H9 (cell line): ENCODE measurements around the gene GRIN3B. TPM values are rescaled to one million over a fixed set of nuclear protein-coding genes. Genes with fewer than 3 reads are reported as not detected.

ENCODE experiments used
- DNase-seq: peaks from one replicate; pipeline ENCODE4 v3.0.0-alpha.2; 2017
- H2AFZ ChIP-seq: one replicate; pipeline ENCODE4 v1.6.1; 2013; ENCODE audit warnings: mild to moderate bottlenecking, low read length, control low read depth, moderate library complexity
- H2AK5ac ChIP-seq: 2 replicates; pipeline ENCODE4 v1.6.1; 2013; ENCODE audit warnings: low read length, control low read depth, mixed read lengths; ENCODE audit not compliant: insufficient read length
- H2BK120ac ChIP-seq: one replicate; pipeline ENCODE4 v1.6.1; 2013; ENCODE audit warnings: low read depth, mild to moderate bottlenecking, low read length, control low read depth, inconsistent platforms; ENCODE audit not compliant: poor library complexity, severe bottlenecking
- H2BK12ac ChIP-seq: 2 replicates; pipeline ENCODE4 v1.6.1; 2013; ENCODE audit warnings: low read length, control low read depth, mixed read lengths, low read depth; ENCODE audit not compliant: insufficient read length
- H2BK15ac ChIP-seq: 2 replicates; pipeline ENCODE4 v1.6.1; 2013; ENCODE audit warnings: low read depth, low read length, control low read depth
- H2BK20ac ChIP-seq: one replicate; pipeline ENCODE4 v1.6.1; 2013; ENCODE audit warnings: low read depth, mild to moderate bottlenecking, low read length, control low read depth, inconsistent platforms; ENCODE audit not compliant: poor library complexity, severe bottlenecking
- H2BK5ac ChIP-seq: 2 replicates; pipeline ENCODE4 v1.6.1; 2013; ENCODE audit warnings: low read length, control low read depth, mixed read lengths; ENCODE audit not compliant: insufficient read length
- H3K14ac ChIP-seq: 2 replicates; pipeline ENCODE4 v1.6.1; 2013; ENCODE audit warnings: low read length, control low read depth; ENCODE audit not compliant: insufficient read depth
- H3K18ac ChIP-seq: 2 replicates; pipeline ENCODE4 v1.6.1; 2013; ENCODE audit warnings: low read depth, mild to moderate bottlenecking, mixed read lengths, low read length, control low read depth; ENCODE audit not compliant: insufficient read length
- H3K23ac ChIP-seq: 2 replicates; pipeline ENCODE4 v1.6.1; 2013; ENCODE audit warnings: low read length, control low read depth, mixed read lengths, low read depth; ENCODE audit not compliant: insufficient read length
- H3K23me2 ChIP-seq: 2 replicates; pipeline ENCODE4 v1.6.1; 2013; ENCODE audit warnings: low read depth, mild to moderate bottlenecking, mixed read lengths, low read length, control low read depth; ENCODE audit not compliant: insufficient read length, poor library complexity, severe bottlenecking
- H3K27ac ChIP-seq: 2 replicates; pipeline ENCODE4 v1.5.1; 2013; ENCODE audit warnings: low read length, control low read depth, mixed read lengths, low read depth; ENCODE audit not compliant: insufficient read length
- H3K27me3 ChIP-seq: 2 replicates; pipeline ENCODE4 v1.6.1; 2013; ENCODE audit warnings: low read length, control low read depth, inconsistent platforms; ENCODE audit not compliant: insufficient read depth
- H3K4ac ChIP-seq: 2 replicates; pipeline ENCODE4 v1.6.1; 2013; ENCODE audit warnings: low read depth, mild to moderate bottlenecking, control low read depth, inconsistent platforms, low read length, moderate library complexity
- H3K4me1 ChIP-seq: 2 replicates; pipeline ENCODE4 v1.6.1; 2013; ENCODE audit warnings: low read length, control low read depth, inconsistent platforms; ENCODE audit not compliant: insufficient read depth
- H3K4me2 ChIP-seq: 2 replicates; pipeline ENCODE4 v1.6.1; 2013; ENCODE audit warnings: low read length, control low read depth, mixed read lengths; ENCODE audit not compliant: insufficient read length, insufficient read depth
- H3K56ac ChIP-seq: 2 replicates; pipeline ENCODE4 v1.6.1; 2013; ENCODE audit warnings: low read depth, mild to moderate bottlenecking, mixed read lengths, low read length, control low read depth; ENCODE audit not compliant: insufficient read length
- H3K79me1 ChIP-seq: 2 replicates; pipeline ENCODE4 v1.6.1; 2013; ENCODE audit warnings: low read depth, mild to moderate bottlenecking, moderate library complexity, low read length, control low read depth, inconsistent platforms; ENCODE audit not compliant: insufficient read depth, poor library complexity, severe bottlenecking
- H3K79me2 ChIP-seq: 2 replicates; pipeline ENCODE4 v1.6.1; 2013; ENCODE audit warnings: low read length, control low read depth, inconsistent platforms; ENCODE audit not compliant: insufficient read depth
- H3K9ac ChIP-seq: 2 replicates; pipeline ENCODE4 v1.6.1; 2013; ENCODE audit warnings: low read length, control low read depth, mixed read lengths; ENCODE audit not compliant: insufficient read length; ENCODE audit errors: extremely low read depth
- H3K9me3 ChIP-seq: one replicate; pipeline ENCODE4 v1.6.1; 2013; ENCODE audit warnings: low read depth, low read length, inconsistent platforms; ENCODE audit not compliant: control insufficient read depth
- H3T11ph ChIP-seq: one replicate; pipeline ENCODE4 v1.6.1; 2013; ENCODE audit warnings: mild to moderate bottlenecking, low read length, control low read depth, inconsistent platforms
- H4K20me1 ChIP-seq: one replicate; pipeline ENCODE4 v1.6.1; 2013; ENCODE audit not compliant: control insufficient read depth, insufficient read length, insufficient read depth
- H4K5ac ChIP-seq: 2 replicates; pipeline ENCODE4 v1.6.1; 2013; ENCODE audit warnings: low read depth, mild to moderate bottlenecking, mixed read lengths, low read length, control low read depth; ENCODE audit not compliant: insufficient read length
- H4K8ac ChIP-seq: replicated peaks from 2 replicates; pipeline ENCODE4 v1.6.1; 2013; ENCODE audit warnings: low read length, control low read depth, mixed read lengths, low read depth; ENCODE audit not compliant: insufficient read length
- H4K91ac ChIP-seq: 2 replicates; pipeline ENCODE4 v1.6.1; 2013; ENCODE audit warnings: low read depth, mild to moderate bottlenecking, moderate library complexity, mixed read lengths, low read length, control low read depth; ENCODE audit not compliant: insufficient read length
- H3K27ac Mint-ChIP-seq, 3 experiments: 2 replicates in 2 of 3; 3 replicates in 1 of 3; pipeline ENCODE4 v1.8.0; 2020 to 2021; ENCODE audit warnings: mixed read lengths in 3 of 3, mild to moderate bottlenecking in 1 of 3, moderate library complexity in 1 of 3
- H3K27me3 Mint-ChIP-seq: 2 replicates; pipeline ENCODE4 v1.8.0; 2021; ENCODE audit warnings: low read depth, mild to moderate bottlenecking, moderate library complexity, mixed read lengths
- H3K36me3 Mint-ChIP-seq, 3 experiments: 2 replicates in 2 of 3; 3 replicates in 1 of 3; pipeline ENCODE4 v1.8.0; 2020 to 2021; ENCODE audit warnings: low read depth in 3 of 3, mixed read lengths in 3 of 3; ENCODE audit not compliant: insufficient read depth in 1 of 3
- H3K4me1 Mint-ChIP-seq, 2 experiments: 2 replicates each; pipeline ENCODE4 v1.8.0; 2020; ENCODE audit warnings: mixed read lengths in 2 of 2
- H3K4me3 Mint-ChIP-seq, 2 experiments: 2 replicates in 1 of 2; 3 replicates in 1 of 2; pipeline ENCODE4 v1.8.0; 2020 to 2021; ENCODE audit warnings: mild to moderate bottlenecking in 2 of 2, mixed read lengths in 2 of 2, moderate library complexity in 1 of 2
- H3K9me3 Mint-ChIP-seq, 2 experiments: 2 replicates in 1 of 2; 3 replicates in 1 of 2; pipeline ENCODE4 v1.8.0; 2020; ENCODE audit warnings: mild to moderate bottlenecking in 2 of 2, mixed read lengths in 2 of 2, moderate library complexity in 1 of 2
- WGBS: extraction: QIAGEN DNeasy Blood & Tissue Kit; methylation state at CpG from one replicate; pipeline ENCODE4 v1.1.7; 2013; ENCODE audit warnings: missing lambda C conversion rate, low lambda C conversion rate, mixed read lengths; ENCODE audit not compliant: insufficient read length; ENCODE audit errors: extremely low coverage; 5-methylcytosine and 5-hydroxymethylcytosine counted together
- total RNA-seq: library from RNA; stranded (reverse); gene quantifications from 2 replicates; pipeline ENCODE4 v1.2.1, GENCODE V29; 2021
- TF ChIP-seq, protein P1 (sequence below): fragments of 200-600 bp; sonication (generic); conservative IDR thresholded peaks from 3 replicates; pipeline ENCODE4 v1.8.0; 2021; ENCODE audit warnings: antibody characterized with exemption, mild to moderate bottlenecking

Gene GRIN3B
- total RNA-seq, 1 experiment from 2014 or later: 1.0 TPM

DNA sequence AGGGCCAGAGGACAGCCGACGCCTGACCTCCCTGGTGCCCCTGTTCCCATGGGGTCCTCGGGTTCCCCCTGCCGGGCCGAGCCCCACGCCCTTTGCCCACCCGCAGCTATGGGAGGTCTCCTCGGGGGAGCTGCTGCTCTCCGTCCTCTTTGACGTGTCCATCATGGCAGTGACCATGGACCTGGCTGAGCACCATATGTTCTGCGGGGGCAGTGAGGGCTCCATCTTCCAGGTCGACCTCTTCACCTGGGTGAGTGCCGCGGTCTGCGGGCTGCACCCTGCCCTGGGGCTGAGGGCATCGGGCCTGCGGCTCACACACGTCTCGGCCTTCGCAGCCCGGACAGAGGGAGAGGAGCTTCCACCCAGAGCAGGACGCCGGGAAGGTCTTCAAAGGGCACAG is 9.5 kb upstream of the GRIN3B start:
- H3K9me3 Mint-ChIP-seq: no peaks in the 10 kb centered on the region
- H3K4me2 ChIP-seq: no peak overlapping the region
- no peak overlapping the region for H3K4ac ChIP-seq
- H4K8ac ChIP-seq: no peak overlapping the region
- no peak overlapping the region for H2BK120ac ChIP-seq
- H2AK5ac ChIP-seq: no peak overlapping the region
- no CpG with 5 or more reads among the region's 23 CpGs for WGBS
- H3K79me1 ChIP-seq: no peaks in the 10 kb centered on the region
- DNase-seq: no peak
- H3K4me1 ChIP-seq: no peaks in the 10 kb centered on the region
- no peak overlapping the region for H2AFZ ChIP-seq
- TF ChIP-seq, protein P1, sequence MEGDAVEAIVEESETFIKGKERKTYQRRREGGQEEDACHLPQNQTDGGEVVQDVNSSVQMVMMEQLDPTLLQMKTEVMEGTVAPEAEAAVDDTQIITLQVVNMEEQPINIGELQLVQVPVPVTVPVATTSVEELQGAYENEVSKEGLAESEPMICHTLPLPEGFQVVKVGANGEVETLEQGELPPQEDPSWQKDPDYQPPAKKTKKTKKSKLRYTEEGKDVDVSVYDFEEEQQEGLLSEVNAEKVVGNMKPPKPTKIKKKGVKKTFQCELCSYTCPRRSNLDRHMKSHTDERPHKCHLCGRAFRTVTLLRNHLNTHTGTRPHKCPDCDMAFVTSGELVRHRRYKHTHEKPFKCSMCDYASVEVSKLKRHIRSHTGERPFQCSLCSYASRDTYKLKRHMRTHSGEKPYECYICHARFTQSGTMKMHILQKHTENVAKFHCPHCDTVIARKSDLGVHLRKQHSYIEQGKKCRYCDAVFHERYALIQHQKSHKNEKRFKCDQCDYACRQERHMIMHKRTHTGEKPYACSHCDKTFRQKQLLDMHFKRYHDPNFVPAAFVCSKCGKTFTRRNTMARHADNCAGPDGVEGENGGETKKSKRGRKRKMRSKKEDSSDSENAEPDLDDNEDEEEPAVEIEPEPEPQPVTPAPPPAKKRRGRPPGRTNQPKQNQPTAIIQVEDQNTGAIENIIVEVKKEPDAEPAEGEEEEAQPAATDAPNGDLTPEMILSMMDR: no peak
- no peak overlapping the region for H3T11ph ChIP-seq
- no peaks in the 10 kb centered on the region for H3K27me3 Mint-ChIP-seq
- H3K79me2 ChIP-seq: no peaks in the 10 kb centered on the region
- H4K20me1 ChIP-seq: peaks cover 4% of the 10 kb centered on the region
- peaks cover 10 to 41% (median 38%) of the 10 kb centered on the region in 3 experiments; a peak in 6 of 7 replicates for H3K36me3 Mint-ChIP-seq
- no peak overlapping the region for H3K56ac ChIP-seq
- H4K5ac ChIP-seq: no peak overlapping the region
- no peak overlapping the region for H3K27ac Mint-ChIP-seq
- no peak overlapping the region for H3K9ac ChIP-seq
- H3K4me3 Mint-ChIP-seq: no peak overlapping the region
- peaks cover 0 to 11% of the 10 kb centered on the region in 2 experiments; a peak in 2 of 4 replicates for H3K4me1 Mint-ChIP-seq
- H2BK12ac ChIP-seq: no peak overlapping the region
- no peak overlapping the region for H2BK15ac ChIP-seq
- H3K9me3 ChIP-seq: no peaks in the 10 kb centered on the region
- H3K14ac ChIP-seq: no peak overlapping the region
- no peak overlapping the region for H3K27ac ChIP-seq
- no peak overlapping the region for H3K23ac ChIP-seq
- no peak overlapping the region for H2BK20ac ChIP-seq
- no peak overlapping the region for H2BK5ac ChIP-seq
- H3K18ac ChIP-seq: no peak overlapping the region
- H3K27me3 ChIP-seq: no peaks in the 10 kb centered on the region
- H3K23me2 ChIP-seq: no peaks in the 10 kb centered on the region
- no peak overlapping the region for H4K91ac ChIP-seq
